ENCODE data around the gene GUCY1A1. TPM values are rescaled to one million over a fixed set of nuclear protein-coding genes. Genes with fewer than 3 reads are reported as not detected.

The GUCY1A1 gene, protein sequence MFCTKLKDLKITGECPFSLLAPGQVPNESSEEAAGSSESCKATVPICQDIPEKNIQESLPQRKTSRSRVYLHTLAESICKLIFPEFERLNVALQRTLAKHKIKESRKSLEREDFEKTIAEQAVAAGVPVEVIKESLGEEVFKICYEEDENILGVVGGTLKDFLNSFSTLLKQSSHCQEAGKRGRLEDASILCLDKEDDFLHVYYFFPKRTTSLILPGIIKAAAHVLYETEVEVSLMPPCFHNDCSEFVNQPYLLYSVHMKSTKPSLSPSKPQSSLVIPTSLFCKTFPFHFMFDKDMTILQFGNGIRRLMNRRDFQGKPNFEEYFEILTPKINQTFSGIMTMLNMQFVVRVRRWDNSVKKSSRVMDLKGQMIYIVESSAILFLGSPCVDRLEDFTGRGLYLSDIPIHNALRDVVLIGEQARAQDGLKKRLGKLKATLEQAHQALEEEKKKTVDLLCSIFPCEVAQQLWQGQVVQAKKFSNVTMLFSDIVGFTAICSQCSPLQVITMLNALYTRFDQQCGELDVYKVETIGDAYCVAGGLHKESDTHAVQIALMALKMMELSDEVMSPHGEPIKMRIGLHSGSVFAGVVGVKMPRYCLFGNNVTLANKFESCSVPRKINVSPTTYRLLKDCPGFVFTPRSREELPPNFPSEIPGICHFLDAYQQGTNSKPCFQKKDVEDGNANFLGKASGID
- 10 to 100 TPM in 2 of 3 donors, 1 to 10 TPM in 1; 6.1 to 15.8 (median 12.6) TPM for polyA plus RNA-seq

DNA sequence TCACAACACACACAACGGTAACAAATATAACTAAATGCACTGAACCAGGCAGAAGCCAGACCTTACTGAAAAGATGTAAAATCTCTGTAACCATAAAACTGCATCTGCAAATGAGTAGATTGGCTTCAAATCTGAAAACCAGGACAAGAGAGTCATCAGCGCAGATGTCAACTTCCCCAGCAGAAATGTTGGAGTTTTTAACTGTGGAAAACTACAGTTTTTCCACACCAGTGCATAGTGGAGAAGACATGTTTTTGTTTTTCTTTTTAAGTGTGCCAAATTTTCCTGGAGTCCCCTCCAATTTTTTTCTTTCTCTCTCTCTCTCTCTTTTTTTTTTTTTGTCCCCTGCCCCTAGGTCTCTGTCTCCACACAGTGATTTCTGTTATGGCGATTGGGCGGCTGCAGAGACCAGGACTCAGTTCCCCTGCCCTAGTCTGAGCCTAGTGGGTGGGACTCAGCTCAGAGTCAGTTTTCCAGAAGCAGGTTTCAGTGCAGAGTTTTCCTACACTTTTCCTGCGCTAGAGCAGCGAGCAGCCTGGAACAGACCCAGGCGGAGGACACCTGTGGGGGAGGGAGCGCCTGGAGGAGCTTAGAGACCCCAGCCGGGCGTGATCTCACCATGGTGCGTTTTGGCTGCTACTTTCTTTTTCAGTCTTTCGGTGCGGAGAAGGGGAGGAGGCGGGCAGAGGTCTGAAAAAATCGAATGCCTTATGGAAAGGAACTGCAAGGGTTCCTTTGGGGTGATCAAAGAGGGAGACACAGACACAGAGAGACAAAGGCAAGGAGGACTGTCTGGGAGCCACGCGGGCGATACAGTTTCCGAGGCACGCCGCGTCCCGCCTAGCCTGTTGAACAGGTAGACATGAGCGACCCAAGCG is at the start of gene GUCY1A1:
Gene GUCY1A1, plus strand, starts transcription at position 505 of the 878 bp plus-strand sequence. CDS start 30,020 bp downstream, outside the sequence.
- Mint-ChIP-seq H3K36me3 (no peaks in the 10 kb centered on the region), H3K27me3 (ENCODE audit: low read depth in 3 of 3) (peaks cover 0 to 12% (median 3%) of the 10 kb centered on the region in 3 donors)
- DNase-seq = no peak

DNA sequence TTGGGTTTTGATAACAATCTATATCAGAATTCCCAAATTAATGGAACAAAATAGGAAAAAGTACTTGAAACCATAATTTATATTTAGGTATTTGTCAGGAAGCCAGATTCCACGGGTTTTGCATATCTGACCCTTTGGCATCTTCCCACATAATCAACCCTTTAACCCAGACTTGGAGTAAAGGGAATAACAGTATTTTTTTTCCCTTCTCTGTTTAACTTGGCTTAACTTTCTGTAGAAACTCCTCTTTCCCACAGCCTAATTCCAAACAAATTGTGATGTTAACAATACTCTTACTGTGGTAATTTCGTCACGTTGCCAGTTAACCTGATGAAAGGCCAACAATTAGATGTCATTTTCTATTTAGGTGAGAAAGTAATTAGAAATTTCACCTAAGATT is 49.4 kb upstream of the GUCY1A1 start:
- DNase-seq = no peak
- no peak overlapping the region for H3K4me3 Mint-ChIP-seq
- no peaks in the 10 kb centered on the region for H3K27me3 Mint-ChIP-seq (ENCODE audit: low read depth in 3 of 3)
- peaks cover 0 to 3% (median 0%) of the 10 kb centered on the region in 6 donors for H3K9me3 Mint-ChIP-seq
- no peak overlapping the region for H3K27ac Mint-ChIP-seq
- no peaks in the 10 kb centered on the region for H3K36me3 Mint-ChIP-seq
- no peaks in the 10 kb centered on the region for H3K4me1 Mint-ChIP-seq

More for the DNA sequence above, at the start of gene GUCY1A1:
- H3K9me3 Mint-ChIP-seq = peaks cover 0 to 3% (median 0%) of the 10 kb centered on the region in 6 donors
- H3K4me3 Mint-ChIP-seq = peak within 1 kb of the TSS; percentile 93 to 97 (median 95)
- H3K4me1 Mint-ChIP-seq = peaks cover 16 to 37% of the 10 kb centered on the region in 2 donors
- peak within 1 kb of the TSS; percentile 80 to 98 (median 94) for H3K27ac Mint-ChIP-seq

DNA sequence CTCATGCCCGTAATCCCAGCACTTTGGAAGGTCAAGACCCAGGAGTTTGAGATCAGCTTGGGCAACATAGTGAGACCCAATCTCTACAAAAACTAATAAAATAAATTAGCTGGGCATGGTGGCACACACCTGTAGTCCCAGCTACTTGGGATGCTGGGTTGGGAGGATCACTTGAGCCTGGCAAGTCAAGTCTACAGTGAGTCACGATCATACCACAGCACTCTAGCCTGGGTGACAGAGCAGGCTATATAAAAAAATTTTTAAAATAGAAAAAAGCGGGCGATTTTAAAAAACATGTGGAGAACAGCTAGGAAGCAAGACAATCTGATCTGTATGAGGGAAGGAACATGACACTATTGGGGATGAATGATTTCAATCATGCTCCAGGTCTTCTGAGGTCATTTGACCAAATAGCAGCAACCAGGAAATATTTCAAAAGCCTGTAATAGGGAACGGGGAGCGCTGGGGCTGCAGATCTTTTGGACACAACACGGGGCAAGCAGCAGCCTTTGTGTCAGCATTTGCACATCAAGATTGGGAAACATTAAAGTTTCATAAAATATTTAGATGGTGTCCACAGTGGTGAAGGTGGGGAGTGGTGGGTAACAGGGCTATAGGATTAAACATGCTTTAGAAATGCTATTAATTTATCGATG is 48.3 kb upstream of the GUCY1A1 start:
- H3K27ac Mint-ChIP-seq = no peak overlapping the region
- no peaks in the 10 kb centered on the region for H3K36me3 Mint-ChIP-seq
- DNase-seq = no peak
- peaks cover 0 to 3% (median 0%) of the 10 kb centered on the region in 6 donors for H3K9me3 Mint-ChIP-seq
- no peaks in the 10 kb centered on the region for H3K27me3 Mint-ChIP-seq (ENCODE audit: low read depth in 3 of 3)
- no peaks in the 10 kb centered on the region for H3K4me1 Mint-ChIP-seq
- no peak overlapping the region for H3K4me3 Mint-ChIP-seq

DNA sequence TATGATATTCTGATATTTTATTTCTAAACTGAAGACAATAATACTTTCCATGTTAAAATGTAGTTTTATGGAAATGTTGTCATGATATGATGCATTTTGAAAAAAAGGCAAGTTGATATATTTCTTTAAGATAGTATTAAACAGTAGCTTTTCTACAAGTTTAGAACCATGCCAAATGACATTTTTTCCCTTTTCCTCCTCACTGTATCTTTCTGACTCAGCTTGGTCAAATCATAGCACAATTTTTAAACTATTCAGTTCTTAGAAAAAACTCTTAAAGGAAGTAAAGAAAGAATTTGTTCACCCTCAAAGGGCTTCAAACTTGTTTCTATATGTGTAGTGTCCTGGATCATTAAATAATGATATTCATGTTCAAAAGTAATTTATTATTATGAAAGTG is 46.0 kb upstream of the GUCY1A1 start:
- no peaks in the 10 kb centered on the region for H3K36me3 Mint-ChIP-seq
- DNase-seq = no peak
- no peak overlapping the region for H3K4me3 Mint-ChIP-seq
- H3K27ac Mint-ChIP-seq = no peak overlapping the region
- no peaks in the 10 kb centered on the region for H3K4me1 Mint-ChIP-seq
- H3K27me3 Mint-ChIP-seq (ENCODE audit: low read depth in 3 of 3) = peaks cover 0 to 3% (median 0%) of the 10 kb centered on the region in 3 donors
- H3K9me3 Mint-ChIP-seq = no peaks in the 10 kb centered on the region

DNA sequence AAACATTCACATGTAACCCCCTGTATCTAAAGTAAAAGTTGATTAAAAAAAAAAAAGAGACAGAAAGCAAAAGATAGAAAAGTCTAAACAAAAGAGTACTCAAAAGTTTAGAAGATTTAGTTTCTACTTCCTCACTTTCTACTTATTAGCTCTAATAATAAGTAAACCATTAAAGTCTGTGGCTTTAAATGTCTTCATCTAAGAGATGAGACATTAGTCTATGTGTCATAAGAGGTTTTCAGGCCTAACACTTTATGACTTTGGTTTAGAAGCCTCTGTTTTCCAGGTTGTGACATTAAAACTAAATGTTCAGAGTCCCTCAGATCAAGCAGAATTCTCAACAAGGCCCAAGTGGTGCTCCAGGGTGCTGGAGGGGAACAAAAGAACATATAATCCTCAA is 42.2 kb upstream of the GUCY1A1 start:
- Mint-ChIP-seq H3K27me3 (ENCODE audit: low read depth in 3 of 3) (peaks cover 0 to 3% (median 1%) of the 10 kb centered on the region in 3 donors), H3K36me3 (no peaks in the 10 kb centered on the region), H3K9me3 (no peaks in the 10 kb centered on the region), H3K27ac (no peak overlapping the region), H3K4me3 (no peak overlapping the region), H3K4me1 (no peaks in the 10 kb centered on the region)
- DNase-seq = no peak

DNA sequence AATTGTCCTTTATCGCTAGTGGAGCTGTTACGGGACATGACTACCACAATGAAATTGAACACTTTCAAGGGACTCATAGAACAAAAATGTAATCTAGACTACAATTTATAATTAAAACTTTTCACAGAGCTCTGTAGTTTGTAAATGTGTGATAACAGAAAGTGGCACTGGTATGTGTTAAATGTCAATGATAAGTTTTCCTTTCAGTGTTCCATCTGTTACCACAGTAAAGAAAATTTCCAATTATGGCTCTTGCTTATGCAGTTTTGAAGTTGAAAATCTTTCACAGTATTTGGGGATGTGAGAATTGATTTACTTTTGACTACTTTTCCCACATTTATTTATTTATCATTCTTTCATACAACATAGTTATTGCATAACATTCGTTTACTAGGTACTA is 40.1 kb upstream of the GUCY1A1 start:
- H3K36me3 Mint-ChIP-seq = no peaks in the 10 kb centered on the region
- H3K4me1 Mint-ChIP-seq = no peaks in the 10 kb centered on the region
- peaks cover 0 to 3% (median 1%) of the 10 kb centered on the region in 3 donors for H3K27me3 Mint-ChIP-seq (ENCODE audit: low read depth in 3 of 3)
- no peak for DNase-seq
- H3K9me3 Mint-ChIP-seq = no peaks in the 10 kb centered on the region
- H3K27ac Mint-ChIP-seq = no peak overlapping the region
- H3K4me3 Mint-ChIP-seq = no peak overlapping the region

DNA sequence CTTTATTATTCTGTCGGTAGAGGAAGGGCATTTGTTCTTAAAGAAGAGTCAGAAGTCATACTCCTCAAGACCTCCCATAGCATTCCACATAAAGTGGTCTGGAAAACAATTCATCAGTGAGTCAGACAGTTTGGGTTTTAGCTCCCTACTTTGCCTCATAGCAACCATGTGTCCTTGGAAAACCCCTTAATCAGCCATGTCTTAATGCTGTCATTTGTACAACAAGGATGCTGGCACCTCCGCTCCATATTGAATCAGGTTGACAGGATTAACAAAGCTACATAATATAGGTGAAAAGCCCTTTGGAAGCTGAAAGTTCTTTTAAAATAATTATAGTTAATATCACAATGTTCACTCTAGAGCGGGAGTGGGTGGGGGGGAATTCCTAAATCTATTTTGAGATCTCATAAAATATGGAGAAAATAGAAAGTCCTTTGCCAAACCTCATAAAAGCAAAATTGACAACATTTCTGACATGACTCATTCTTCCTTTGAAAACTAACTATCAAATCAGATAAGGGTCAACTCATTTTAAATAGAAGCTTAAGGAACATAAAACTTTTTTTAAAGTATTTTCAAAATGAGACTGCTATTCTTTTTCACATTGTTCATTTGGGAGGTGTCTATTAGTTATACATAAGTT is 37.3 kb upstream of the GUCY1A1 start:
- H3K36me3 Mint-ChIP-seq = no peaks in the 10 kb centered on the region
- no peaks in the 10 kb centered on the region for H3K9me3 Mint-ChIP-seq
- DNase-seq = no peak
- peaks cover 0 to 1% (median 0%) of the 10 kb centered on the region in 3 donors for H3K27me3 Mint-ChIP-seq (ENCODE audit: low read depth in 3 of 3)
- no peak overlapping the region for H3K4me3 Mint-ChIP-seq
- H3K27ac Mint-ChIP-seq = no peak overlapping the region
- no peaks in the 10 kb centered on the region for H3K4me1 Mint-ChIP-seq

DNA sequence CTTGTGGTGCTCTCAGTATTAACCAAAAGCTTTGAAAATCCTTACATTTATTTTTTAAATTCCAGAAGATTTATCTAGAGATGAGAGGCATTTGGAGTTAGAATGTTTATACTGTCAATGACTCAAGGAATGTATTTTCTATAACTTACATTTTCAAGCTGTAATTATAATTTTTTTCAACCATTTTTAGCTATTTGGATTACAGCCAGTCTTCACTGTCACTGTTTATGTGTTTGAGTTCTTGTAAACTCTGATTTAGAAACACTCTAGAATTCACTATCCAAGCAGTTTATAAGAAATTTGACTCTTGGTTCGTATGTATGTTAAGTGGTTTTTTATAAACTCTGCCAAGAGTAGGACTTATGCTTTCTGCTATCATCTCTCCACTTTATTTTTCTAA is 36.7 kb upstream of the GUCY1A1 start:
- Mint-ChIP-seq H3K27me3 (ENCODE audit: low read depth in 3 of 3) (peaks cover 0 to 2% (median 0%) of the 10 kb centered on the region in 3 donors), H3K4me3 (no peak overlapping the region), H3K36me3 (no peaks in the 10 kb centered on the region), H3K9me3 (no peaks in the 10 kb centered on the region), H3K4me1 (no peaks in the 10 kb centered on the region), H3K27ac (no peak overlapping the region)
- no peak for DNase-seq

DNA sequence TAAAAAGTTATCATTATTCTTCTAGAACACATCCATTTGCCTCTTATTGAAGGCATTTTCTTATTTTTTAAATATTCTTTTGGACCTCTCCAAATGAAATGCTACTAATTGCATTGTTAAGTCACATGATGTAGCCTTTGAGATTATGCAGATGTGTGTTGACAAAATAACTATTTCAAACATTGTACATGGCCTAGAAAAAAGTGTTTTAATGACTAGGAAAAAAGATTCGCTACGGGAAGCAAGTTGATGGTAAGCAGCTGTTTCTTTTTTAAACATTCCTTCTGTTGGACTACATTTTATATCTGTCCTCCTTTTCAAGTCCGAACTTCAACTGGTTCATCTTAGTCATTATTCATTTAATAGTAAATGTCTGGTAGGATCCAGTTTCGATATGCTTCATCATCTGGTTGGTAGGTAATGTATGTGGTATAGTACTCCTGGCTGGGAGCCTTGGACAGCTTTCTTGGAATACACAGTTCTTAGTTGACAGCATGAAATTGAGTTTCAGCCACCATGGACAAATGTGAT is 34.3 kb upstream of the GUCY1A1 start:
- Mint-ChIP-seq H3K4me1 (no peaks in the 10 kb centered on the region), H3K27ac (no peak overlapping the region), H3K27me3 (ENCODE audit: low read depth in 3 of 3) (peaks cover 0 to 9% (median 2%) of the 10 kb centered on the region in 3 donors), H3K36me3 (no peaks in the 10 kb centered on the region), H3K9me3 (no peaks in the 10 kb centered on the region), H3K4me3 (no peak overlapping the region)
- no peak for DNase-seq

DNA sequence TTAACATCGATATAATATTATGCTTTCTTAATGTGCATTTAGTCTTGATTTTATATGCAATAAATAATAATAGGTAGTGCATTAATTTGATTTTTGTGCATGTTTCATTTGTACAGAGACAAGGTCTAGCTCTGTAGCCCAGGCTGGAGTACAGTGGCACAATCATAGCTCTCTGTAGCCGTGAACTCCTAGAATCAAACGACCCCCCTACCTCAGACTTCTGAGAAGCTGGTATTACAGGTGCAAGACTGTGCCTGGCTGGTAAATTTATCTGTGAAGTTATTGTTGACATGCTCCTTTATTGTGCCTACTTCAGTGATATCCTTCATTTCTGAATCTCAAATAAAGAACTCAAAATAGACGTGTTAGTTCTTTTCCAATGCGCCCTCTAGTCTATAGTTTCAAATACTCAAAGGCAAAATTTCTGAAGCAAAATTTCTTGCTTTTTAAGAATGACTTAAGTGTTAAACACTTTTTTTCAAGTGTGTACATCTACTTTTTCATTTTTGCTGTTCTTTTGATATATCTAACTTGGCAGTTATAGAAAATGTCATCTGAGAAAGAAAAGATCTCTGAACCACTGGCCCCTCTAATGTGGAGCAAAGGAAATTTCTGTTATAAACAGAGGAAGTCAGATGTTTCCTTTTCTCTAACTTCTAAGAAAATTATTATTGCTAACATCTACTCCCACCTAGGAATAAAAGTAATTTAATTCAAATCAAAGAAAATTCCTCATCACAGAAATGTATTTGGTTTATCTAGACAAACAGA is 28.3 kb upstream of the GUCY1A1 start:
- no peaks in the 10 kb centered on the region for H3K36me3 Mint-ChIP-seq
- H3K9me3 Mint-ChIP-seq = no peaks in the 10 kb centered on the region
- H3K4me3 Mint-ChIP-seq = peak overlapping the region in 1 of 5 donors; percentile 51
- H3K27me3 Mint-ChIP-seq (ENCODE audit: low read depth in 3 of 3) = peaks cover 0 to 7% (median 2%) of the 10 kb centered on the region in 3 donors
- H3K4me1 Mint-ChIP-seq = peaks cover 18 to 22% of the 10 kb centered on the region in 2 donors
- H3K27ac Mint-ChIP-seq = no peak overlapping the region
- DNase-seq = no peak

DNA sequence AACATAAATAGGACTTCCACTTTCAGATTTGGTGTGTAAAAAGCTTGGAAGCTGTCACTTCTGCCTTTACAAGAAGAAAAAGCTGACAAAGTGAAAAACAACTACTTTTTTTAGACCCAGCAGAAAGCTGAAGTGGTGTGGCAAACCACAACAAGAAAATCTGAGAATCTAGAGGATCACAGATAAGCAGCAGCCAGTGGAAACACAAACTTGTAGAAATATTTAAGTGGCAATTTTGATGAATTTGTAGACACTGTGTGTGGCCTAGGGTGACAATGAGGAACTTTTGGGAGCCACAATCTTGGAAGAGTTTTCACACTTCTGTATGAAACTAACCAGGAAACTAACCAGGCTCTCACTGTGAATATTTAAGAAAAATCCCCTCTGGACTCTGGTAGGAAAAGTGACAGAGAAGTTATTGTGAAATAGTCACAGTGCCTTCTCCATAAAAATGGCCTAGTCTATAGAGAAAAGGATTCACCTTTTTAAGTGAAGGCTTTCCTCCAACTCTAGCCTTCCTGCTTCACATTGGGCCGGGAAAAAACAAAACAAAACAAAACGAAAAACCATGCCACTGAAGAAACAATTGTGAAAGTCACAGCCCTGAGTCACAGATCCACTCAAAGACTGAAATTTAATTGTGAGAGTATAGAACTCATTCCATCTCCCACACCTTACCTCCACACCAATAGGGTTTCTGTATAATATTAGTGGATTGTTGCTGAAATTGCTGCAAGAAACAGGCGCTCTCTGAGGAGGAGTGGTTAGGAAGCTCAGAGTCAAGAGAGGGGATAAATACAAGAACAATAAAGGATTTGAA is 26.7 kb upstream of the GUCY1A1 start:
- H3K9me3 Mint-ChIP-seq = no peaks in the 10 kb centered on the region
- peak overlapping the region in 3 of 5 donors; percentile 10 to 36 (median 21) for H3K4me3 Mint-ChIP-seq
- H3K27ac Mint-ChIP-seq = peak overlapping the region in 4 of 6 donors; percentile 1 to 69 (median 18)
- H3K36me3 Mint-ChIP-seq = no peaks in the 10 kb centered on the region
- H3K27me3 Mint-ChIP-seq (ENCODE audit: low read depth in 3 of 3) = peaks cover 0 to 7% (median 2%) of the 10 kb centered on the region in 3 donors
- H3K4me1 Mint-ChIP-seq = peaks cover 18 to 22% of the 10 kb centered on the region in 2 donors
- peak; percentile 16 to 35 (median 20) for DNase-seq
